Heart left ventricle (tissue), 16 donors: ENCODE data around the gene ZNF256. TPM values are rescaled to one million over a fixed set of nuclear protein-coding genes. Genes with fewer than 3 reads are reported as not detected.
"Not testable (repeated sequence)": the region's sequence is repeated elsewhere in the genome, so short reads cannot be mapped to it uniquely, and the experiment has no call there.

ENCODE experiments used
- ATAC-seq, 4 donors: fragments of 200-7000 bp; cut with Tn5 transposase; one replicate each; pipeline ENCODE4 v1.9.1; 2020 to 2022; ENCODE audit warnings: moderate library complexity in 4 of 4, mild to moderate bottlenecking in 3 of 4, moderate number of reproducible peaks in 1 of 4
- DNase-seq, 5 donors: peaks; one replicate each; pipeline ENCODE4 v3.0.0-alpha.2; 2020
- H3K27ac ChIP-seq, 12 donors: fragments of 200-600 bp; sonication (generic) in 4 of 12; one replicate each; pipeline versions ENCODE4 v1.5.0 to v1.8.0; 2016 to 2022; ENCODE audit warnings: mild to moderate bottlenecking in 2 of 12
- H3K27me3 ChIP-seq, 9 donors: fragments of 200-600 bp; sonication (generic) in 2 of 9; one replicate each; pipeline versions ENCODE4 v1.5.1 to v1.8.0; 2016 to 2022; ENCODE audit warnings: mild to moderate bottlenecking in 3 of 9
- H3K36me3 ChIP-seq, 9 donors: fragments of 200-600 bp; sonication (generic) in 2 of 9; one replicate each; pipeline versions ENCODE4 v1.5.0 to v1.8.0; 2018 to 2022; ENCODE audit warnings: mild to moderate bottlenecking in 2 of 9
- H3K4me1 ChIP-seq, 12 donors: fragments of 200-600 bp; sonication (generic) in 4 of 12; one replicate each; pipeline versions ENCODE4 v1.5.0 to v1.8.0; 2016 to 2022; ENCODE audit warnings: mild to moderate bottlenecking in 3 of 12
- H3K4me3 ChIP-seq, 12 donors: fragments of 200-600 bp; sonication (generic) in 4 of 12; one replicate each; pipeline versions ENCODE4 v1.5.0 to v1.8.0; 2017 to 2022; ENCODE audit warnings: mild to moderate bottlenecking in 9 of 12, moderate library complexity in 4 of 12
- H3K9me3 ChIP-seq, 12 donors: fragments of 200-600 bp; sonication (generic) in 4 of 12; one replicate each; pipeline versions ENCODE4 v1.5.0 to v1.8.0; 2016 to 2022; ENCODE audit warnings: mild to moderate bottlenecking in 1 of 12
- CTCF ChIP-seq, 12 donors: fragments of 200-600 bp; sonication (generic) in 4 of 12; IDR thresholded peaks; one replicate each; pipeline versions ENCODE4 v1.5.0 to v1.8.0; 2018 to 2022; ENCODE audit warnings: antibody characterized with exemption in 12 of 12, mild to moderate bottlenecking in 5 of 12
- POLR2A ChIP-seq, 2 donors: fragments of 450-650 bp; IDR thresholded peaks; one replicate each; pipeline ENCODE4 v1.6.1; 2017; ENCODE audit warnings: antibody characterized with exemption in 2 of 2, mild to moderate bottlenecking in 2 of 2, moderate library complexity in 2 of 2
- WGBS, 4 donors: extraction: QIAGEN DNeasy Blood & Tissue Kit in 2 of 4; methylation state at CpG; one replicate each; pipeline versions ENCODE4 v1.1.5 to v1.1.7; 2013 to 2018; 5-methylcytosine and 5-hydroxymethylcytosine counted together
- intact Hi-C, 10 donors: fragments of 100-400 bp; cut with DNase I; formaldehyde crosslinking; loops; one replicate each; pipeline versions ENCODE4 v1.11.1 to v1.14.2; 2022
- polyA plus RNA-seq, 2 donors: library from polyadenylated mRNA; stranded (reverse); fragments of 200-250 nt; gene quantifications; one replicate each; pipeline ENCODE4 v1.2.3, GENCODE V29; 2013
- total RNA-seq, 9 donors: library from RNA; depleted of rRNA in 2 of 9; stranded (reverse); fragments of >200 nt in 2 of 9; fragmentation: NEBNext Ultra II Directional in 3 of 9; extraction: Animal tissue kit (Norgen Biotek cat#: 25700) in 3 of 9; gene quantifications; one replicate each; pipeline versions ENCODE4 v1.1.0 to v1.2.4, GENCODE V29; 2016 to 2023
- donor health status: ischemic (EF 13 %, LVEDD 7.1; RV severe dilation, severe dysfunction).
- donor health status: healthy with polysubstance abuse.
- donor health status: DM: no; HTN: yes; CAD: no.
- donor health status: DM: no; HTN: no; CAD: no.
- donor health status: ischemic (EF 25% LVEDD 6.9; RV normal size, moderate dysfunction).
- donor health status: ischemic (EF 25% LVEDD 5.7; RV mildly dilated, moderate dysfunction).
- donor health status: healthy.
- donor health status: DM: yes; HTN: yes; CAD: no.
- donor health status: ischemic (EF 35%, LVEDD 5.7; RV mildly dilated, moderate dysfunction).
- donor health status: nonischemic (EF 11% LVEDD 7.7; RV severe dilation, severe dysfunction).
- donor health status: DM: yes; HTN: yes; CAD: no.
- donor health status: PGD.
- donor health status: ischemic (EF 29% LVEDD 5.4; RV normal size, mild dysfunction).
- donor health status: nonischemic (EF 23%, LVEDD 6.1; RV moderate dilation, normal function).

Gene ZNF256
- total and polyA plus RNA-seq, 11 donors = 5.1 to 13.4 (median 8.0) TPM

- Histone ChIP-seq H3K36me3 (peaks cover 0 to 33% (median 18%) of the 10 kb centered on the region in 9 donors), H3K9me3 (peaks cover 0 to 17% (median 0%) of the 10 kb centered on the region in 12 donors), H3K27ac (peak within 1 kb of the TSS in 11 of 12 donors; percentile 62 to 89 (median 84)), H3K4me1 (peaks cover 0 to 29% (median 15%) of the 10 kb centered on the region in 12 donors), H3K4me3 (peak within 1 kb of the TSS; percentile 69 to 99 (median 92))
- H3K27me3 ChIP-seq, intact Hi-C loops: not testable (repeated sequence)
- ATAC-seq (peak; percentile 98 to 99 (median 99)), DNase-seq (peak; percentile 81 to 91 (median 88))
- 0 to 1% (median 1%) methylated on average over 20 to 51 of the region's 51 CpGs for WGBS, 4 donors
- TF ChIP-seq POLR2A (IDR thresholded peaks at IDR 0.05) (peak in 1 of 2 donors; percentile 66), CTCF (IDR thresholded peaks at IDR 0.05) (peak in 8 of 12 donors; percentile 20 to 63 (median 40))
Observed at GRCh38 chr19:57916168-57916995, 31.1 kb downstream of the ZNF256 start, which contains the start of gene ZNF417. ZNF417 (minus strand) TSS chr19:57916592; CDS start chr19:57916411, 181 bp downstream.

- Histone ChIP-seq H3K27ac (no peak overlapping the region), H3K9me3 (peaks cover 0 to 32% (median 0%) of the 10 kb centered on the region in 12 donors), H3K4me3 (no peak overlapping the region), H3K4me1 (peaks cover 0 to 29% (median 15%) of the 10 kb centered on the region in 12 donors), H3K36me3 (peaks cover 0 to 30% (median 19%) of the 10 kb centered on the region in 9 donors), H3K27me3 (no peaks in the 10 kb centered on the region)
- WGBS, 4 donors = 73 to 85% (median 83%) methylated on average over 3 of the region's 3 CpGs
- DNase-seq = no peak
- no peak for ATAC-seq
- TF ChIP-seq POLR2A (IDR thresholded peaks at IDR 0.05) (no peak), CTCF (IDR thresholded peaks at IDR 0.05) (no peak)
- intact Hi-C loops = no loop called here
Observed at GRCh38 chr19:57914531-57914930, 33.0 kb downstream of the ZNF256 start.

- Histone ChIP-seq H3K4me3 (no peak overlapping the region), H3K4me1 (peaks cover 0 to 8% (median 0%) of the 10 kb centered on the region in 12 donors), H3K27ac (no peak overlapping the region), H3K27me3 (no peaks in the 10 kb centered on the region), H3K36me3 (peaks cover 0 to 60% (median 38%) of the 10 kb centered on the region in 9 donors), H3K9me3 (peaks cover 0 to 64% (median 0%) of the 10 kb centered on the region in 12 donors)
- intact Hi-C loops = loop anchor here in 4 of 10 donors (10.0 kb wide), 2 partner anchors 163 to 803 kb away; partner anchors contain the start of gene ZNF776 (in 3 of the 4)
- TF ChIP-seq POLR2A (IDR thresholded peaks at IDR 0.05) = no peak
- no peak for TF ChIP-seq CTCF (IDR thresholded peaks at IDR 0.05)
- no peak for ATAC-seq
- DNase-seq = no peak
- 70 to 78% (median 74%) methylated on average over 3 of the region's 3 CpGs for WGBS, 4 donors
Observed at GRCh38 chr19:57907394-57907793, 40.1 kb downstream of the ZNF256 start.

- Histone ChIP-seq H3K9me3 (peaks cover 0 to 50% (median 0%) of the 10 kb centered on the region in 12 donors), H3K36me3 (peaks cover 0 to 53% (median 24%) of the 10 kb centered on the region in 9 donors), H3K27ac (no peak overlapping the region), H3K27me3 (no peaks in the 10 kb centered on the region), H3K4me1 (peaks cover 0 to 8% (median 0%) of the 10 kb centered on the region in 12 donors), H3K4me3 (no peak overlapping the region)
- WGBS, 4 donors = 94 to 98% (median 95%) methylated on average over 6 of the region's 6 CpGs
- DNase-seq (no peak), ATAC-seq (no peak)
- TF ChIP-seq CTCF (IDR thresholded peaks at IDR 0.05) = no peak
- TF ChIP-seq POLR2A (IDR thresholded peaks at IDR 0.05) = no peak
- intact Hi-C loops = loop anchor here in 4 of 10 donors (10.0 kb wide), 2 partner anchors 160 to 800 kb away; partner anchors contain the start of gene ZNF776 (in 3 of the 4)
Observed at GRCh38 chr19:57905258-57905657, 42.2 kb downstream of the ZNF256 start.
